Stimulated activated CD8-positive, alpha-beta memory T cell treated with anti-CD3 and anti-CD28 coated beads, Interleukin-4, amount 100 ng/mL, for 48 hours (primary cell): ENCODE data around the gene GIPR.
"Not testable (repeated sequence)": the region's sequence is repeated elsewhere in the genome, so short reads cannot be mapped to it uniquely, and the experiment has no call there.

Experiments used
- DNase-seq: peaks from one replicate; pipeline ENCODE4 v3.0.0-alpha.2; 2020

Gene GIPR, protein sequence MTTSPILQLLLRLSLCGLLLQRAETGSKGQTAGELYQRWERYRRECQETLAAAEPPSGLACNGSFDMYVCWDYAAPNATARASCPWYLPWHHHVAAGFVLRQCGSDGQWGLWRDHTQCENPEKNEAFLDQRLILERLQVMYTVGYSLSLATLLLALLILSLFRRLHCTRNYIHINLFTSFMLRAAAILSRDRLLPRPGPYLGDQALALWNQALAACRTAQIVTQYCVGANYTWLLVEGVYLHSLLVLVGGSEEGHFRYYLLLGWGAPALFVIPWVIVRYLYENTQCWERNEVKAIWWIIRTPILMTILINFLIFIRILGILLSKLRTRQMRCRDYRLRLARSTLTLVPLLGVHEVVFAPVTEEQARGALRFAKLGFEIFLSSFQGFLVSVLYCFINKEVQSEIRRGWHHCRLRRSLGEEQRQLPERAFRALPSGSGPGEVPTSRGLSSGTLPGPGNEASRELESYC

GRCh38 chr19:45667620-45668341 lies at the start of gene GIPR:
Gene GIPR (plus strand): TSS chr19:45668221. CDS start chr19:45669521, 1,300 bp downstream.
- peak; percentile 82 for DNase-seq

GRCh38 chr19:45621389-45621788 lies 46.6 kb upstream of the GIPR start:
- DNase-seq, result no peak

DNA sequence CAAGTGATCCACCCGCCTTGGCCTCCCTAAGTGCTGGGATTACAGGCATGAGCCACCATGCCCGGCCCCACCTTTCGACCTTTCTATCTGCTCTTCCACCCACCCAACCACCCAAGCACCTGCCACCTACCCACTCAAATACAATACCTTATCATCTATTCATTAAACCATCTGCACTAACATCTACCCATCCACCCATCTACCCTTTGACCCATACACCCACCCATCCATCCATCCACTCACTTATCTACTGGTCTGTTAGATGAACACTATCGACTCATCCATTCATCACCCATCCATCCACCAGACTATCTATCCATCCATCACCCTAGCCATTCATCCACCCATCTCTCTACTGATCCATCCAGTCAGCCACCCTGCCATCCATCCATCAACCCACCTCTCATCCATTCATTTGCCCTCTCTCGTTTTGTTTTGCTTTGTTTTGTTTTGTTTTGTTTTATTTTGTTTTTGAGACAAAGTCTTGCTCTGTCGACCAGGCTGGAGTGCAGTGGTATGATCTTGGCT lies 46.0 kb upstream of the GIPR start:
- DNase-seq, result no peak

DNA sequence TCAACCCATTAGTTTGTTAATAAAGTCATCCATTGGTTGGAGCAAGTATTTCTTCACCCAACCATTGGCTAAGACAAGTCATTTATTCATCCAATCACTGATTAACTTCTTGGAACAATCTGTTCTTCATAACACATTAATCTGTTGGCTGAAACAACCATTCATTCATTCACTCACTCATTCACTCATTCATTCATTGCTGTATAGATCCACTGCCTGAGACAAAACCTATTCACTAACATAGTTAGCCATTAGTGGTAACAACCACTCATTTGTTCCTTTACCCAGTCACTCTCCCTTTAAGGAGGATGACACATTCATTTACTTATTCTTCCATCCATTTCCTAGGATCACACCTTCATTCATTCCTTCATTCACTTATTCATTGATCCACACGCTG lies 44.0 kb upstream of the GIPR start:
- DNase-seq, result no peak

DNA sequence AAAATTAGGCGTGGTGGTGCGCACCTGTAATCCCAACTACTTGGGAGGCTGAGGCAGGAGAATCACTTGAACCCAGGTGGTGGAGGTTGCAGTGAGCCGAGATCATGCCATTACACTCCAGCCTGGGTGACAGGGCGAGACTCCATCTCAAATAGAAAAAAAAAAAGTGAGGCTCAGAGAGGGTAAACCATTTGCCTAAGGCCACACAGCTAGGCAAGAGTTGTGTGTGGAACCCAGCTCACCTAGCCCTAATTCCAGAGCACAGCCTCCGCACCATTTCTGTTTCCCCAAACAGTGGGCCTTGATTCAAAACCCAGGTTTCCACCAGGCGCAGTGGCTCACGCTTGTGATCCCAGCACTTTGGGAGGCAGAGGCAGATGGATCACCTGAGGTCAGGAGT lies 39.8 kb upstream of the GIPR start:
- DNase-seq, result not testable (repeated sequence)

DNA sequence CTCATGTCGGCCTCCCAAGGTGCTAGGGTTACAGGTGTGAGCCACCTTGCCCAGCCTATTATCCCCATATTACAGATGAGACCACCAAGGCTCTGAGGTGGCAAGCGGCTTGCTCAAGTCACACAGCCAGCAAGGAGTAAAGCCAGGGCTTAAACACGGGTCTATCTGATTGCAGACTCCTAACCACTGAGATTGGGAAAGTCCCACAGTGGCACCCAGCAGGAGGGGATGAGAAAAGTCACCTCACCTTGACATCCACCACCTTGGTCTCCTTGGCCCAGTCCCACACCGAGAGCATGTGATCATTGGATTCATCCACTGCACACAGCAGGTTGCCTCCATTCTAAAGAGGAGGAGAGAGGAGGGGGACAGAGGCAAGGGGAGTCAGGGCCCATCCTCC lies 38.3 kb upstream of the GIPR start:
- no peak for DNase-seq

GRCh38 chr19:45630463-45630862 lies 37.6 kb upstream of the GIPR start:
- DNase-seq, result no peak

DNA sequence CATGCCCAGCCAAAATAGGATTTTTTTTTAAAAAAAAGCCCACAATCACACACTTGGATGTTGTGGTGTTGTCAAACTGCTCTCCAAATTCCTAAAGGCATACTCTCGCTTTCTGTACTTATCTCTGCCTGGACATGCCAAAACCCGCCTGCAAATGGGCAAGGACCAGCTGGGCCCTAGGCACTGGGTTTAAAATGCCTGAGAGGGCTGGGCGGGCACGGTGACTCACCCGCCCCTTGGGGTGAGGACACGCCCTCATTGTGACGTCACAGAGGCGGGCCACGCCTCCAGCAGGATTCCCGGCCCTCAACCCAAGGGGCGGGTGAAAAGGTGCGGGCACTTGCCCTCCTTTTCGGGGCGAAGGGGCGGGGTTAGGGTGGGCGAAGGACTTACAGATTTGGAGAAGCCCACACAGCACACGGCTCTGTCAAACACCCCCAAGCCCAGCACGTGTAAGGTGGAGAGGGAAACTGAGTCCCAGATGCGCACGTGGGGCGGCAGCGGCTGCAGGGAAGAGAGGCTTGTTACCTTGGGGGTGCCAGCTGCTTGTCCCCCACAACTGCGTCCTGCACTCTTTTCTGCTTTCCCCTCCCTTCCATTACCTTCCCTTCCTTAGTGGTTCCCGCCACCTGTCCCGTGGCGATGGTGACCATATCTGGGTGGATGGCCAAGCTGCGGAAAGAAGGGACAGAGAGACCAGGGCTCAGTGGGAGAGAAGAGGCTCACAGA lies 35.4 kb upstream of the GIPR start:
- peak; percentile 81 for DNase-seq

- DNase-seq, result no peak
These were observed 31.7 kb upstream of the GIPR start for GRCh38 chr19:45636275-45636674.

GRCh38 chr19:45636902-45637301 lies 31.1 kb upstream of the GIPR start:
- DNase-seq, result no peak

- no peak for DNase-seq
These were observed 29.9 kb upstream of the GIPR start for GRCh38 chr19:45637890-45638667.

DNA sequence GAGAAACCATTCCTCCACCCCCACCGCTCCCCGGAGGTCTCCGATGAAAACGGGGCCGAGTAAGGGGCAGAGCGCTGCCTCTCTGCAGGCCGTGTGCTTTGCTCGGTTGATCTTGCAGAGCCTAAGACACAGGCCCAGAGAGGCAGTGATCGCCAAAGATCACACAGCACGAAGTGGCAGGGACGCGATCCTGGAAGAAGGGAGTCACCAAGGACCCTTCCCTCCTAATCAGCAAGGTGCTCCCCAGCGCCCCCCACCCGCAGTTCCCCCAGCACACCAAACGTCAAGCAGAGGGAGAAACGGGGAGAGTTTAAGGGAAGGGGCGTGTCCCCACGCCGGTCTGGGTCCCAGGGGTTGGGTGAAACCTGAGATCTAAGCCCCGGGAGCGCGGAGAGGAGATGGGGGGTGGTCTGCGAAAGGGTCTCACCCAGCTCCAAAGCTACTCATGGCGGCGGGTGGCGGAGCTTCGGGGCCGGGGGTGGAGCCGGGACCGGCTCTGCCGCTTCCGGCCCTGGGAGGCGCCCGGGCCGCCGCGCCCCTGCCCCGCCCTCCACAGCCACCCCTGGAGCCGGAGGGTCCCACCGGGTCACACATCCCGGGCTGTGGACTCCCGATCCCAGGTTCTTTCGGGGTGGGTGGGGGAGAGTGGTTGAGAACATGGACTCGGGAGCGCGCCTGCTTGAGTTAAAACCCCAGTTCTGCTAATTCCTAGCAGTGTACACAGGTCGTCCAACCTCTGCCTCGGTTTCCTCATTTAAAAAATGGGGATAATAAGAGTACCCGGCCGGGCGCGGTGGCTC lies 28.9 kb upstream of the GIPR start, which contains the start of gene EML2:
Gene EML2 (minus strand): TSS at position 468 of the 800 bp plus-strand sequence. CDS start 21 bp downstream, at position 447.
- DNase-seq, result peak; percentile 72

DNA sequence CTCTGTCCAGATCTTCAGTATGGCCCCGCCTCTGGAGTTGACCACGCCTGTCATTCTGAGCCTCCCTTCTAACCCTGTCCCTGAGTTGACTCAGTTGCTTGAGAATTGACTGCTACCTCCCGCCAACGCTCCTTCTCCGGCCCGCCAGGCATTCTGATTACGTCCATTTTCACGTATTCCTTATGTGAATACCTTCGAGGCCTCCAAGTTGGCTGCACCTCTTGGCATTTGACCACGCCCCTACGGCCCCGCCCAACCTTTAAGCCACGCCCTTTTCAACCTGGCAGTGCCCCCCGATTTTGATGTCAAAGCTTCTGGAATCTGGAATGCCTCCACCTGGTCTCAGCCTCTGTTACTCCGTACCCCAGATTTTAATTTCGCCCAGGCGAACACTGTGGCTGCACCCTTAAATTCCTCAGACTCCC lies 27.2 kb upstream of the GIPR start:
- peak; percentile 87 for DNase-seq

- DNase-seq, result peak; percentile 95
These were observed 26.5 kb upstream of the GIPR start for GRCh38 chr19:45641274-45642105.

DNA sequence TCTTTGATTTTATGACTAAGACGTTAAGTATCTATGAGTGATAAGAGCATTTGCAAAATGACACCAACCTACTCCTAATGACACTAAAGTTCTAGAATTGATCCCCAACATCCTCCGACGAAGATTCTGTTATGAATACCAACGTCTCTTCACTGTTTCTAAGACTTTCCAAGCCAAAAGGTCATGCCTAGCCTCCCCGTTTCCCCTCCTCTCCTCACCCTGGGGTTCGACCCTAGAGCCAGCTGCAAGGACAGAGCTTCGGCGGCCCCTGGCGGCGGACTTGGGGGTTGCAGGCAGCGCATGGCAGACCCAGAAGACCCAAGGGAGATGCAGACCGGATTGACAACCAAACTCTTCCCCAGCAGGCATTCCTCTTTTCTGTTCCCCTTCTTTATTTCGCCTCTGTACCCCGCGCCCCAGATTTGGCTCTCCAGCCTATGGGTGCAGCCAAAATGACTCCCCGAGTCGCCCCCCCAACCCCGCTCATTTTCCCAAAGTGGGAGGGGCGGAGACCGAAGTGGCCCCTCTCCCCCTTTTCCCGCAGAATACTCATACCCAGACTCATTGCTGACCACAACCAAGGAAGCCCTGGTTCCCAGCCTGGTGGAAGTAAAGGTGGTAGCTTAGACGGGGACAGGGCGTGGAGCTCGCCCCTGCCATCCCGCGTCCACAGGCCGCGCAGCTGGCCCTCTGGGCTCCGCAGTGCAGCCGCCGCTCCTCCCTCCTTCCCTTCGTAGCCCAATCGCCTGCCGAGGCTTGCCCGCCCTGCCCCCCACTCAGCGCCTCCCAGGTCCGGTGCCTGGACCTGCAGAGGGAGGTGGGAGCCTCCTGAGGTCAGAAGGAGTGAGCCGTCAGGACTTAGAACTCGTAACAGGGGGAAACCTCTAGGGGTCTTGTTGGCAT lies 24.7 kb upstream of the GIPR start:
- peak; percentile 99 for DNase-seq

DNA sequence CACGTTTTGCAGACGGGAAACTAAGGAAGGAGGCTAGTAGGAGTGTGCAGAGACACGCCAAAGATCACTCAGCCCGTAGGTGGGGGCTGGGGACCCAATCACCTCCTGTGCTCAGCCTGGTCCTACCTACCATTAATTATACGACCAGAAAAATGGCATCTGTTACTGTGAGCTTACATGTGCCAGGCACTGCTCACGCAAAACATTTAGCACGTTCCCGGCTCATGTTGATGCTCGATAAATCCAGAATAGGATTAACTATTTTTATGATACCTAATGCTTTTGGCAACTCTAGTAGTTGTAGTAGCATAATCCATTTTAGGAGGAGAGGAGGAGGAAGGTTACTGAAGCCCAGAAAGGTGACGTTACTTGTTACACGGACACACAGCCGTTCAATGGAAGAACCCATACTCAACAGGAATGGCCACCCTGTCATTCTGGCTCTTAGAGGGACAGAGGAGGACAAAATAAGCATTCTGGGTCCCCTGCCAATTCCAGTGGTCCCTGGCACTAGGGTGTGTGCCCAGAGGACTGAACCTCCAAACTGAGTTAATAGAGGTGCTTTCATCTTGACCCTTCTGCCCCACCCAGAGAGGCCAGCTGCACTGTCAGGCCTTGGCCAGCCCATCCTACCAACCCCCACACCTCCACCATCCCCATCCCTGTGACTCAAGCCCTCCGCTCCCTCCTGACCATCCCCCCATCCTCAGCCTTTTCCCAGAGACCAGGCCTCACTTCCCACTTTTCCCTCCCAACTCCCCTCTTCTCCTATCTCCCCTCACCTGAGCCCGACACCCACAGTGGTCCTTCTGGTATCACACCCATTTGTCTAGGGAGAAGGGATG lies 23.9 kb upstream of the GIPR start:
- DNase-seq, result no peak

- no peak for DNase-seq
These were observed 22.9 kb upstream of the GIPR start for GRCh38 chr19:45645068-45645630.
